ENCODE measurements around the gene PRAMEF9. TPM values are rescaled to one million over a fixed set of nuclear protein-coding genes. Genes with fewer than 3 reads are reported as not detected.

The PRAMEF9 gene
- not detected for total RNA-seq

DNA sequence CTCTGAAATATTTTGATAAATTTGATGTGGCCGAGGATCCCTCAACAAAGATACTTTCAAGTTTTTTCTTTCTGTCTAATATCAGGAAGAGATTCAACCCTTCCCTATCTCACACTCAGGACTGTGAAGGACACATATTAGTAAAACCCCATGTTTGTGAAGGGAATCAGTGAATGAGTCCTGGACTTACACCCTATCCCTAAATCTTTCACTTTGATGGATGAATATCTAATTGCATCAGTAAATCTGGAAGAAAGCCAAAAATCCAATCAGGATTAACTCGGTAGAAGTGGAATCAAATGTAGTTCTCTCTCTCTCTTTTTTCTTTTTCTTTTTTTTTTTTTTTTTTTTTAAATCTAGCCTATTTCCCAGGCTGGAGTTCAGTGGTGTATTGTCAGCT is at the start of gene PRAMEF9:
TSS of gene PRAMEF9 (plus strand) at position 301 of the 400 bp plus-strand sequence. CDS start 3,433 bp downstream, outside the sequence.

DNA sequence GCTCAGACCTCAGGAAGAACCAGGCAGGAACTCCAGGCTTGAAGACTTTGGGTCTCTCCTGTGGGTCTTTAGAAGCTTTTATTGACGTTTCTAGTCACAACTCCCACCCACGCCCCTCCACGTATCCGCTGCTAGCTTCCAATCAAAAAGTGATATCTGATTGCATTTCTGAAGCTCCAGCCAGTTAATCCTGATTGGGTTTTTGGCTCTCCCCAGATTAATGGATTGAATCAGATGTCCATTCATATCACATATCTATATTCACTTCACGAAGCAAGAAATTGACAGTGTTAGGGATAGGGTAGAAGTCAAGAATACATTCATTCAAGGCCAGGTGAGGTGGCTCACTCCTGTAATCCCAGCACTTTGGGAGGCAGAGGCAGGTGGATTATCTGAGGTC is 15.7 kb upstream of the PRAMEF9 start, which contains the start of gene PRAMEF26:
TSS of gene PRAMEF26 (minus strand) at position 101 of the 400 bp plus-strand sequence. CDS start 2,914 bp downstream, outside the sequence.

DNA sequence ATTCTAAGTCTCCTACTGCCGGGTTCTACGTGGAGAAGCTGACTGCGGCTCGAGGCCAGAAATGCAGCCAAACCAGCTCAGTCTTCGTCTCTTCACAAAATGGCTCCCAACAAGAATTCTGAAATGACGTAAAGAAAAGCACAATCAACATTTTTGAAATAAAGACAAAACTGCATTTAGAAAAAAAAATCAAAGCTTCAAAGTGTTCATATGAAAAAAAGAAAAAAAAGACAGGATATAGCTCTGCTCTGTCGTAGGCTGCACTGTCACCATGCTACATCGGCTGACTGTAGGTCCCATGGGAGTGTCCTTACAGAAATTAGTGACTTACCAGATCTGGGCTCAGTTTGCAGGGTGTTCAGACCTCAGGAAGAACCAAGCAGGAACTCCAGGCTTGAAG is 6.1 kb upstream of the PRAMEF9 start, which contains the start of gene HNRNPCL4:
TSS of gene HNRNPCL4 (minus strand) at position 101 of the 400 bp plus-strand sequence. CDS start 164 bp downstream, outside the sequence.

GRCh38 chr1:13201309-13201708 is 29.7 kb downstream of the PRAMEF9 start, which contains the start of gene PRAMEF13:
Gene PRAMEF13 (minus strand): TSS chr1:13201409. CDS start chr1:13199589, 1,820 bp downstream.

DNA sequence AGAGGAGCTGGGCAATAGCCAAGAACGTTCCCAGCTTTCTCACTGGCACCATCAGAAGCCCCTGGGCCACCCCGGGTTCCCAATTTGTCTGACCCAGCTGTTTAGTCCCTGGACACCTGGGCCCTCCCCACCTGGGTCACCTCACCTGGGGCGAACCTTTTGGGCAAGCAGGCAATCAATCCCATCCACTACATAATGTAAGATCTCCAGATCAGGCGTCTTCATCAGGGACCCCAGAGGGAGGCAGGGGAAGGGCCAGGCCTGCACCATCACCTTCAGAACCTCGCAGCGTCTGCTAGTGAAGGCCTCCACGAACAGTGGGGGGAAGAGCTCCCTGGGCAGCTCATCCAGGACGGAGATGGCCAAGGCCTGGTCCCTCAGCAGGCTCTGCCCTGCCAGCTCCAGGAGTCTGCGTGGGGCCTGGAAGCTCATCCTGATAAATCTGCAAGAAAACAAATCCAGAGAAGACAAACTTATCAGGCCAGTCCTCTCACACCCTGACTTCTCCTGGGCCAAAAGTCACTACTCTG is 54.1 kb downstream of the PRAMEF9 start, which contains the start of gene PRAMEF18:
TSS of gene PRAMEF18 (minus strand) at position 480 of the 530 bp plus-strand sequence. CDS start at position 432, 48 bp downstream.

Other genes with a start within 250 kb of the PRAMEF9 start
- not detected for gene PRAMEF6, start 224.3 kb upstream of the PRAMEF9 start, total RNA-seq
- gene PRAMEF27, start 115.3 kb upstream of the PRAMEF9 start, total RNA-seq: not detected
- gene HNRNPCL3, start 111.1 kb upstream of the PRAMEF9 start, total RNA-seq: not detected
- not detected for gene PRAMEF25, start 101.1 kb upstream of the PRAMEF9 start, total RNA-seq
- gene HNRNPCL2, start 55.0 kb upstream of the PRAMEF9 start, total RNA-seq: not detected
- not detected for gene PRAMEF26, start 15.8 kb upstream of the PRAMEF9 start, total RNA-seq
- not detected for gene HNRNPCL4, start 6.2 kb upstream of the PRAMEF9 start, total RNA-seq
- not detected for gene PRAMEF13, start 29.6 kb downstream of the PRAMEF9 start, total RNA-seq
- not detected for gene PRAMEF18, start 54.3 kb downstream of the PRAMEF9 start, total RNA-seq
- not detected for gene PRAMEF5, start 82.3 kb downstream of the PRAMEF9 start, total RNA-seq
- gene PRAMEF8, start 113.3 kb downstream of the PRAMEF9 start, total RNA-seq: not detected
- gene PRAMEF33, start 131.7 kb downstream of the PRAMEF9 start, total RNA-seq: not detected
- not detected for gene PRAMEF15, start 143.7 kb downstream of the PRAMEF9 start, total RNA-seq
- not detected for gene PRAMEF14, start 175.3 kb downstream of the PRAMEF9 start, total RNA-seq
- gene PRAMEF19, start 200.1 kb downstream of the PRAMEF9 start, total RNA-seq: not detected
- not detected for gene PRAMEF17, start 217.8 kb downstream of the PRAMEF9 start, total RNA-seq
- gene PRAMEF20, start 238.6 kb downstream of the PRAMEF9 start, total RNA-seq: not detected